Measurements from ENCODE around the gene SEPTIN5. TPM values are rescaled to one million over a fixed set of nuclear protein-coding genes. Genes with fewer than 3 reads are reported as not detected.

Gene SEPTIN5
- total RNA-seq, 3 donors from 2014 or later = 1.2 to 17.8 (median 2.7) TPM

DNA sequence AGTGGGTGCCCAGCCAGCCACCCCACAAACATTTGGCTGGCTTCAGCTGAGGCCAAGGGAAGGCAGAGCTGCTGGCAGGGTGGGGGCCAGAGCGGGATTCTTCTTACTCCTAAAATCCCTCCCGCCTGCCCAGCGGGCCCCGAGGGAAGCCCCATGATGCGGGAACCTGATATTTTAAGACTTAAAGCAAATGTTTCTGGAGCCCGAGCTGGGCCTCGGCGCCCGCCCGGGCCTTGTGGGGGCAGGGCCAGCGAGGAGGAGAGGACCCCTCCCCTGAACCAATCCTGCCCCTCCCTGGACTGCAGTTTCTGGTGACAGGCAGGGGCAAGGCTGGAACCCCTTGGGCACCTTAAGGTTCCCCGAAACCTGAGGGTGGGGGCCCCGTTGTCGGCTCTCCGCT, 26.3 kb downstream of the SEPTIN5 start:
- ATAC-seq (no peak), DNase-seq (no peak)
- TF ChIP-seq, protein P1, sequence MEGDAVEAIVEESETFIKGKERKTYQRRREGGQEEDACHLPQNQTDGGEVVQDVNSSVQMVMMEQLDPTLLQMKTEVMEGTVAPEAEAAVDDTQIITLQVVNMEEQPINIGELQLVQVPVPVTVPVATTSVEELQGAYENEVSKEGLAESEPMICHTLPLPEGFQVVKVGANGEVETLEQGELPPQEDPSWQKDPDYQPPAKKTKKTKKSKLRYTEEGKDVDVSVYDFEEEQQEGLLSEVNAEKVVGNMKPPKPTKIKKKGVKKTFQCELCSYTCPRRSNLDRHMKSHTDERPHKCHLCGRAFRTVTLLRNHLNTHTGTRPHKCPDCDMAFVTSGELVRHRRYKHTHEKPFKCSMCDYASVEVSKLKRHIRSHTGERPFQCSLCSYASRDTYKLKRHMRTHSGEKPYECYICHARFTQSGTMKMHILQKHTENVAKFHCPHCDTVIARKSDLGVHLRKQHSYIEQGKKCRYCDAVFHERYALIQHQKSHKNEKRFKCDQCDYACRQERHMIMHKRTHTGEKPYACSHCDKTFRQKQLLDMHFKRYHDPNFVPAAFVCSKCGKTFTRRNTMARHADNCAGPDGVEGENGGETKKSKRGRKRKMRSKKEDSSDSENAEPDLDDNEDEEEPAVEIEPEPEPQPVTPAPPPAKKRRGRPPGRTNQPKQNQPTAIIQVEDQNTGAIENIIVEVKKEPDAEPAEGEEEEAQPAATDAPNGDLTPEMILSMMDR (IDR thresholded peaks at IDR 0.05) = no peak
- no peaks in the 10 kb centered on the region for H3K36me3 ChIP-seq (ENCODE audit: low read depth)
- H3K4me3 ChIP-seq = no peak overlapping the region
- no peaks in the 10 kb centered on the region for H3K4me1 ChIP-seq (ENCODE audit: low read depth)
- intact Hi-C loops (cut with DNase I, micrococcal nuclease) = no loop called here
- no peaks in the 10 kb centered on the region for H3K9me3 ChIP-seq

DNA sequence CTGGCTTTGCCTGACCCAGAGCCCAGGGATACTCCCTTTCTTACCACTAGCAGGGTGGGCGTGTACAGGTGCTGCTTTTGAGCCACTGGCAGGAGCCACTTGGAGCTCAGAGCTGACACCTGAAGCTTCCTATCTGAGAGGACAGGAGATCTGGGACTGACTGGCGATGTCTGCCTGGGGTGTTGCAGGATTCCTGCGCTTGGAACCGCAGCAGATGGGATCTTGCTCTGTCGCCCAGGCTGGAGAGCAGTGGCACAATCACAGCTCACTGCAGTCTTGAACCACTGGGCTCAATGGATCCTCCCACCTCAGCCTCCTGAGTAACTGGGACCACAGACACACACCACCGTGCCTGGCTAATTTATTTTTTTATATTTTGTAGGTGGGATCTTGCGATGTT, 26.8 kb downstream of the SEPTIN5 start:
- no peaks in the 10 kb centered on the region for H3K9me3 ChIP-seq
- no peaks in the 10 kb centered on the region for H3K4me1 ChIP-seq (ENCODE audit: low read depth)
- intact Hi-C loops (cut with DNase I, micrococcal nuclease) = no loop called here
- H3K4me3 ChIP-seq = no peak overlapping the region
- TF ChIP-seq, protein P1 (IDR thresholded peaks at IDR 0.05) = no peak
- no peak for DNase-seq
- no peak for ATAC-seq
- no peaks in the 10 kb centered on the region for H3K36me3 ChIP-seq (ENCODE audit: low read depth)

DNA sequence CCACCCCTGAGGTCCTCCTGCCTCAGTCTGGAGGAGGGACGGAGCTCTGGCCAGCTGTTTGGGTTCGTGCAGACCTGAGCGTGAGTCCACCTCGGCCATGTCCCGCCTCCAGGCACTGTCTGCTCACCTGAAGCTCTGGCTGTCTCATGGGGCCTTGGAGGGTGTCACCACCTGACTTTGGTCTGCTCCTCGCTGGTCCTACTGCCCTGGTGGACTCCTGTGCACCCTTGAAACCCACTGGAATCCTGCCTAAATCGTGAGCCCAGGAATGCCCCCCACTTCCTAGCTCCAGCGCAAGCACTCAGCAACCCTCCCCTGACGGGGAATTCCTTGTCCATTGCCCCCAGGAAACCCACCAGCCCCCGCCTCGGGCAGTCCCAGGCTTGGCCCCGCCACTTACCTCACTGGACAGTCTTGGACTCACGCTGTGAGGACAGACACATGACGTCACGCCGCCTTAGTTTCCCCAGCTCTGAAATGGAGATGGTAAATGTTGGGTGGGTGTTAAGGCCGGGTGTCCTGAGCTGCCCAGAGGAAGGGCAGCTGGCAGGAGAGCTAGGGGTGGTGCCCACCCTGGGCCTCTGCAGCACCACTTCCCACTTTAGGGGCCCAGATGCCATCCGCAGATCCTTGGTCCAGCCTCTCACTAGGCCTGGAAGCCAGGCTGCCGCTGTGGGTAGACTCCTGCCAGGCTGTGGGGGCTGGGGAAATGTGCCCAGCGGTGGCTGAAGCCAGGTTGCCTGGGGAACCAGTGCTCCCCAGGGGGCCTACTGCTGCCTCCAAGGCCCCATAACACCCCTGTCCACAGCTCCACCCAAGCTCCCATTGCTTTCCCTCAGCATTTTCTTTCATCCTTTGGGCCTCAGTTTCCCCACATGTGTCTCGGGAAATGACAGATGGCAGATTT, 28.1 kb downstream of the SEPTIN5 start:
- Histone ChIP-seq H3K36me3 (ENCODE audit: low read depth) (no peaks in the 10 kb centered on the region), H3K4me3 (no peak overlapping the region), H3K9me3 (no peaks in the 10 kb centered on the region), H3K4me1 (ENCODE audit: low read depth) (no peaks in the 10 kb centered on the region)
- DNase-seq (no peak), ATAC-seq (no peak)
- TF ChIP-seq, protein P1 (IDR thresholded peaks at IDR 0.05) = no peak
- intact Hi-C loops (cut with DNase I, micrococcal nuclease) = no loop called here

DNA sequence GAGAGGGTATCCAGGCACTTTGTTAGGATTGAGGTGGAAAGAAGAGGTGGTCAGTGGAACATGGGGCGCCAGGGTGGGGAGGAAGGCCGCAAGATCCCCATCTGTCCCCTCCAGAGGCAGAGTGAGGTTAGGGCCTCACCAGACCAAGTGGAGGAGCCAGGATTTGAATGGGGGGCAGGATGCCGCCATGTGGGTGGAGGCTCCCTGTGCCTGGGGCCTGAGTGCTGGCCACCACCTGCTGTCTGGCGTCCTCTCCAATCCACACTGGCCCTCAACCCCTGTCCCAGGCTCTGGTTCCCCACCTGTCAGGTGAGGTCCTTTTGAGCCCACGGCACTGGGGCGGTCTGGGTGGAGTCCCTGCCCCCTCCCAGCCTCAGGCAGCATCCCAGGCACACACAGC, 28.8 kb downstream of the SEPTIN5 start:
- ATAC-seq = no peak
- Histone ChIP-seq H3K9me3 (no peaks in the 10 kb centered on the region), H3K36me3 (ENCODE audit: low read depth) (no peaks in the 10 kb centered on the region), H3K4me1 (ENCODE audit: low read depth) (no peaks in the 10 kb centered on the region), H3K4me3 (no peak overlapping the region)
- intact Hi-C loops (cut with DNase I, micrococcal nuclease) = no loop called here
- TF ChIP-seq, protein P1 (IDR thresholded peaks at IDR 0.05) = no peak
- no peak for DNase-seq

DNA sequence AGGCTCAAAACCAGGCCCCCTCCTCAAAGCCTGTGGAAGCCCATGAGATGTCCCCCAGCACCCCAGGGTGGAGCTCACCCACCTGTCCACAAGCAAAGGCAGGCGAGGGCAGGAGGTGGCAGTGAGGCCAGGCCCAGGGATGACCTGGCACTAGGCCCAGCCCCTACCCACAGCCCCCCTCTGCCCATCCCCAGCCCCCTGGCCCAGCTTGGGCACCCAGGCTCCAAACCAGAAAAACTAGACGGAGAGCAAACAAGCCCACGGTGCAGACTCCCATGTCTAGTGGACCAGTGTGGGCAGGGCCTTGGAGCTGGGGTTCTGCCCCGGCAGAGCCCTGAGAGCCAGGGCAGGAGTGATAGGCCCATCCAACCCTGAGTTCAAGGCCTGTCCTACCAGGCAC, 29.3 kb downstream of the SEPTIN5 start:
- no peak for DNase-seq
- ATAC-seq = no peak
- H3K9me3 ChIP-seq = no peaks in the 10 kb centered on the region
- H3K36me3 ChIP-seq (ENCODE audit: low read depth) = no peaks in the 10 kb centered on the region
- H3K4me1 ChIP-seq (ENCODE audit: low read depth) = no peaks in the 10 kb centered on the region
- TF ChIP-seq, protein P1 (IDR thresholded peaks at IDR 0.05) = no peak
- no peak overlapping the region for H3K4me3 ChIP-seq
- intact Hi-C loops (cut with DNase I, micrococcal nuclease) = no loop called here
